A549 treated with Mapracorat at 1 μM for 4 hours (cell line): ENCODE measurements around the gene IMMT. TPM values are rescaled to one million over a fixed set of nuclear protein-coding genes. Genes with fewer than 3 reads are reported as not detected.

Experiments used
- total RNA-seq: library from RNA; stranded (reverse); fragments of 200-300 nt; extraction: Qiagen RNA extraction; gene quantifications from 5 replicates; pipeline ENCODE4 v1.2.3, GENCODE V29; 2022

IMMT gene
- 103 to 119 TPM (median 109 TPM) in 5 replicates for total RNA-seq

DNA sequence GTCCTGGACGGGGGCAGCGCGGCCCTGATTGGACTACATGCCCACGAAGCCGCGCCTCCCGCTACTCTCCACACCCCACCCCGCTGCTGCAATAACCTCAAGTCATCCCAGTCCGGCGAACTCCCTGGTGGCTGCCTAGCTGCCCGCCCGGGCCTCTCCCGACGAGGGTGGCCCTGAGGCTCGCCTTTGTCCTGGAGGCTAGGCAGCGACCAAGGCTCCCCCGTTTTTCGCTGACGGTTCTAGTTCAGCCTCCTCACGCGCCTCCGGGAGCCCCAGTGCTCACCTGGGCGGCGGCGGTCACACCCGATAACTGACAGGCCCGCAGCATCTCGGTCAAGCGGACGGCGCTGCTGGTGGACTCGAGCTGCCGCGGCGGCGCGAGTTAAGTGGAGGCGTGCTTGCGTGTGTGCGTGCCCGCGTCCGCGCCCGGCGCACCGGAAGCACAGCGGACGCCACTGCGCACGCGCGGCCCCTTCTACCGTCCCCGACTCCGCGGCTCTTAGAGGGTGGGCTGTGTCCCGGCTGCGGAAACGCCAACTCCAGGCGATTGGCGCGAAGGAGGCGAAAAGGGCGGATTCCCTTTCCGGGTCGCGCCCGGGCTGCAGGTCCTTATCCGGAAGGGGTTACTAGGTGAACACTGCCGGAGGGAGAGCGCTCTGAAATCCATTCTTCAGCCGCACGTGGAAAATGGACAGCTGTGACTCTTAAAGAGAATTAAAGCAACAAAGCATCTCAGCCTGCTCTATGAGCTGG lies at the start of gene IMMT:
TSS of gene IMMT (minus strand) at position 408 of the 753 bp plus-strand sequence. CDS start at position 328, 80 bp downstream.

DNA sequence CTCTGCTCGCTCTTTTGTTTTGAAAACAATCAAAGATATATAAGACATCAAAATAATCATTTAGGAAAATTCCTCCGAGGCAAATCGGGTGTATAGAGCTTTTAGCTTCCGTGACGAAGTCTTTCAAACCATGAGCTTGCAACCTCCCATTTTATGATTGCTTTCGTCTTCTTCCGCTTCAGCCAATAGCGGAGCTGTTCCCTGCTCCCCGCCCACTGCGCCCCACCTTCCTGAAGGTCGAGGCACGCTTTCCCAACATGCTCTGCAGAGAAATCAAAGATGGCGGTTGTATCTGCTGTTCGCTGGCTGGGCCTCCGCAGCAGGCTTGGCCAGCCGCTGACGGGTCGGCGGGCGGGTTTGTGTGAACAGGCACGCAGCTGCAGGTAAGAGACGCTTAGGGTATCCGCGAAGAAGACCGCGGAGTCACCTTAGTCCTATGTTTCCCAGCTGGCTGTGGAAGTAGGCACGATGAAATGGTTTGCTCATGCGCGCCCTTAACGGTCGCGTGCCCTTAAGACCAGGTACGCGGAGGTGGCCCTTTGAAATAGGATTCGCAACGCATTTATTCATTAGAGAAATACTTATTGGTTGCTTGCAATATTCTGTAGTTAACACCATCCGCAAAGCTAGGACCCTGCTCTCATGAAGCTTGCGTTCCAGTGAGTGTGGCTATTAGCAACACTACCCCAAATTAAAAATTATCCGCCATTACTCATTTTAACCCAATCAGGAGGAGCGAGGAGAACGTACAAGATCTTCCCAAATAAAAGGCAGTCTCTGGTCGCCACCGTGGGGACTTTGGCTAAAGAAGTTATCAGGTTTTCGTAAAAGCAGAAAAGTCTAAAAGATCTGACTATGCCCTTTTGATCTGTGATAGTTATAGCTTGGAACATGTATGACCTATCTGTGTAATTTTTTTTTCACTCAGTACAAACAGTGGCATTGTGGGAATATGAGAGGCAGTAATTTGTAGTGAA lies 89.0 kb downstream of the IMMT start, which contains the start of gene PTCD3:
TSS of gene PTCD3 (plus strand) at position 267 of the 977 bp plus-strand sequence. CDS start at position 280, 13 bp downstream.

DNA sequence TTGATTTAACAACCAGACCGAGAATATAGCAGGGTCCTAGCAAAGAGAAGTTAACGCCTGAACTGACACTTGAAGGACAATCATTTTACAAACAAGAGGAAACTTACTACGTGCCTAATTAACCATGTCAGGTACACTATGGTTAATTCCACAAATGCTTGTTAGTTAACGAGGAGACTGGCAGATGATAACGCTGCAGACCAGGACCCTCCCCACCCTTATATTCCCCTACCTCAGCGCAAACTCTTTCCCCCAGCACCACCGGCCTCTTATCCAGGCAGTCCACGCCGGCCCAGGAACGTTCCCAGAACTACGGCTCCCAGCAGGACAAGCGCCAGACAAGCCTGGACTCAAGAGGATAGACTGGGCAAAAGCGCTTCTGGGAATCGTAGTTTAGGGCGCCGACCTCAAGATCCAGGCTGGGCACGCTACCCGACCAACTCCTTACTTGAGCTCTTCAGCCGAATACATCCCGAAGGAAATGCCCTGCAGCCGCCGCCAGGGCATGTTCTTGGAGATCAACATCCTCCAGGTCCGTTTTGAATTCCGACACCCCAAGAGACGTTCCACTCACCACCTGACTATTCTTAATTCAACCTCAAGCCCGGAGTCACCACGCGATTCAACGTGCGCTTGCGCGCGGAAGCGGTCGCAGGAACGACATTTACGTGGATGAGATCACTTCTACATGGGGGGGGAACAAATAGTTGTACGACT lies 89.9 kb downstream of the IMMT start, which contains the start of gene POLR1A:
TSS of gene POLR1A (minus strand) at position 635 of the 717 bp plus-strand sequence. CDS start at position 525, 110 bp downstream.

Other genes with a start within 250 kb of the IMMT start
- 16.6 to 25.3 TPM (median 22.0 TPM) in 5 replicates for gene POLR1A, start 89.6 kb downstream of the IMMT start, total RNA-seq
- 63.0 to 75.6 TPM (median 68.1 TPM) in 5 replicates for gene PTCD3, start 89.2 kb downstream of the IMMT start, total RNA-seq
- gene MRPL35, start 4.0 kb upstream of the IMMT start, total RNA-seq: 62.7 to 101 TPM (median 70.9 TPM) in 5 replicates
- 0.88 to 1.3 TPM (median 1.2 TPM) in 5 replicates for gene REEP1, start 142.2 kb upstream of the IMMT start, total RNA-seq
- 19.9 to 27.4 TPM (median 25.0 TPM) in 5 replicates for gene KDM3A, start 245.9 kb upstream of the IMMT start, total RNA-seq